ENCODE results near the gene BABAM2. TPM values are rescaled to one million over a fixed set of nuclear protein-coding genes. Genes with fewer than 3 reads are reported as not detected.

BABAM2 gene
- total RNA-seq, 1 experiment from 2014 or later, result 27.1 TPM

DNA sequence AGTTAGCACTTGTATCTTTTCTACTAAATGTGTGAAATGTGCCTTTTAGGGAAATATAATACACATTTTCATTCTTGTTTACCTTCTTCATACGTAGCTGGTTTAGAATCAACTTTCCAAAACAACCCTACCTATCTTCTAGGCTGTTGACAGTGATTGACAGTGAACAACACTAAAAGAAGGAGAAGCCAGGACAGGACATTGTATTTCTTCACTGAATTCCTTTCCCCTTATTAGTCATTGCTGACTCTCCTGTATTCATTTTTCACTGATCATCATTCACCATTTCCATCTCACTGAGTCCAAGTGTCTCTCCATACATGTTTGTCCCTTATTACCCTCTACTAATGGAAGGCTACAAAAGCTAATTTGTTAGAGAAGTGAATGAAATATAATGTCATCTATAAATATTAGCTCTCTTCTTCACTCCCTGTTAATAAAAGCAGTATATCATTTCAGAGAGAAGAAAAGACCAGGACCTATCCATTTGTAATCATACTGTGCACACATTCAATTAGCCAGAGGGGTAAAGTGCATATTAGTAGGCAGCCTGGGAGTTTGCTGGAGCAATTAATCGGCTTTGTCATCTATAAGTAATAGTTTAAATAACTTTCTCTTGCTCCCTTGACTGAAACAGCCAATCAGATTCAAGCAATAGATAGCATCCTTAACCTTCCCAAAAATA is 309.6 kb downstream of the BABAM2 start:
- no CpG with 5 or more reads among the region's 2 CpGs for WGBS (ENCODE audit: extremely low coverage, insufficient read length, low lambda C conversion rate)
- no peaks in the 10 kb centered on the region for H3K36me3 Mint-ChIP-seq (ENCODE audit: insufficient read depth in 1 of 3, low read depth in 3 of 3)

More for the DNA sequence above, 309.6 kb downstream of the BABAM2 start:
- Histone ChIP-seq H2AK5ac (ENCODE audit: insufficient read length, low read length) (no peak overlapping the region), H3K27ac (ENCODE audit: insufficient read length, low read depth, low read length) (no peak overlapping the region), H4K91ac (ENCODE audit: insufficient read length, low read depth, low read length) (no peak overlapping the region), H4K8ac (replicated peaks; ENCODE audit: insufficient read length, low read depth, low read length) (no peak overlapping the region), H4K5ac (ENCODE audit: insufficient read length, low read depth, low read length) (no peak overlapping the region), H2AFZ (ENCODE audit: low read length) (no peak overlapping the region), H2BK120ac (ENCODE audit: low read depth, low read length, poor library complexity, severe bottlenecking) (no peak overlapping the region), H4K20me1 (ENCODE audit: control insufficient read depth, insufficient read depth, insufficient read length) (no peaks in the 10 kb centered on the region), H3T11ph (ENCODE audit: low read length) (no peak overlapping the region), H3K79me1 (ENCODE audit: insufficient read depth, low read depth, low read length, poor library complexity, severe bottlenecking) (no peaks in the 10 kb centered on the region), H3K27me3 (ENCODE audit: insufficient read depth, low read length) (no peaks in the 10 kb centered on the region), H3K9ac (ENCODE audit: extremely low read depth, insufficient read length, low read length) (no peak overlapping the region), H2BK20ac (ENCODE audit: low read depth, low read length, poor library complexity, severe bottlenecking) (no peak overlapping the region), H3K18ac (ENCODE audit: insufficient read length, low read depth, low read length) (no peak overlapping the region), H3K4ac (ENCODE audit: low read depth, low read length) (no peak overlapping the region), H3K14ac (ENCODE audit: insufficient read depth, low read length) (no peak overlapping the region), H2BK12ac (ENCODE audit: insufficient read length, low read depth, low read length) (no peak overlapping the region), H3K56ac (ENCODE audit: insufficient read length, low read depth, low read length) (no peak overlapping the region), H3K23ac (ENCODE audit: insufficient read length, low read depth, low read length) (no peak overlapping the region), H3K4me1 (ENCODE audit: insufficient read depth, low read length) (no peaks in the 10 kb centered on the region; the same call in 1 of the 2 replicates), H3K9me3 (ENCODE audit: control insufficient read depth, low read depth, low read length) (no peaks in the 10 kb centered on the region), H3K23me2 (ENCODE audit: insufficient read length, low read depth, low read length, poor library complexity, severe bottlenecking) (no peaks in the 10 kb centered on the region), H3K79me2 (ENCODE audit: insufficient read depth, low read length) (no peaks in the 10 kb centered on the region), H2BK5ac (ENCODE audit: insufficient read length, low read length) (no peak overlapping the region), H2BK15ac (ENCODE audit: low read depth, low read length) (no peak overlapping the region), H3K4me2 (ENCODE audit: insufficient read depth, insufficient read length, low read length) (no peak overlapping the region)
- no peak overlapping the region for H3K27ac Mint-ChIP-seq
- peaks cover 9 to 14% of the 10 kb centered on the region in 2 experiments for H3K4me1 Mint-ChIP-seq
- H3K9me3 Mint-ChIP-seq, result no peaks in the 10 kb centered on the region
- TF ChIP-seq, protein P1, sequence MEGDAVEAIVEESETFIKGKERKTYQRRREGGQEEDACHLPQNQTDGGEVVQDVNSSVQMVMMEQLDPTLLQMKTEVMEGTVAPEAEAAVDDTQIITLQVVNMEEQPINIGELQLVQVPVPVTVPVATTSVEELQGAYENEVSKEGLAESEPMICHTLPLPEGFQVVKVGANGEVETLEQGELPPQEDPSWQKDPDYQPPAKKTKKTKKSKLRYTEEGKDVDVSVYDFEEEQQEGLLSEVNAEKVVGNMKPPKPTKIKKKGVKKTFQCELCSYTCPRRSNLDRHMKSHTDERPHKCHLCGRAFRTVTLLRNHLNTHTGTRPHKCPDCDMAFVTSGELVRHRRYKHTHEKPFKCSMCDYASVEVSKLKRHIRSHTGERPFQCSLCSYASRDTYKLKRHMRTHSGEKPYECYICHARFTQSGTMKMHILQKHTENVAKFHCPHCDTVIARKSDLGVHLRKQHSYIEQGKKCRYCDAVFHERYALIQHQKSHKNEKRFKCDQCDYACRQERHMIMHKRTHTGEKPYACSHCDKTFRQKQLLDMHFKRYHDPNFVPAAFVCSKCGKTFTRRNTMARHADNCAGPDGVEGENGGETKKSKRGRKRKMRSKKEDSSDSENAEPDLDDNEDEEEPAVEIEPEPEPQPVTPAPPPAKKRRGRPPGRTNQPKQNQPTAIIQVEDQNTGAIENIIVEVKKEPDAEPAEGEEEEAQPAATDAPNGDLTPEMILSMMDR (conservative IDR thresholded peaks at IDR 0.05), result no peak
- H3K27me3 Mint-ChIP-seq (ENCODE audit: low read depth), result no peaks in the 10 kb centered on the region
- no peak for DNase-seq
- no peak overlapping the region for H3K4me3 Mint-ChIP-seq

Data from H9 (cell line).